ENCODE results near the gene PDCD1.

GRCh38 chr2:241864850-241865213 is 6.1 kb upstream of the PDCD1 start:
- TF ChIP-seq CTCF (conservative IDR thresholded peaks at IDR 0.05) (no peak), EZH2 (IDR thresholded peaks at IDR 0.05; ENCODE audit: low read depth) (no peak)
